ENCODE results near the gene GRM3. TPM values are rescaled to one million over a fixed set of nuclear protein-coding genes. Genes with fewer than 3 reads are reported as not detected.

The GRM3 gene
- total and polyA plus RNA-seq, 8 donors, result 0.18 to 0.27 (median 0.20) TPM; not detected in 2

GRCh38 chr7:86792260-86792659 lies 148.6 kb downstream of the GRM3 start:
- no peaks in the 10 kb centered on the region for H3K27me3 ChIP-seq
- no peaks in the 10 kb centered on the region for H3K9me3 ChIP-seq
- TF ChIP-seq, protein P1, sequence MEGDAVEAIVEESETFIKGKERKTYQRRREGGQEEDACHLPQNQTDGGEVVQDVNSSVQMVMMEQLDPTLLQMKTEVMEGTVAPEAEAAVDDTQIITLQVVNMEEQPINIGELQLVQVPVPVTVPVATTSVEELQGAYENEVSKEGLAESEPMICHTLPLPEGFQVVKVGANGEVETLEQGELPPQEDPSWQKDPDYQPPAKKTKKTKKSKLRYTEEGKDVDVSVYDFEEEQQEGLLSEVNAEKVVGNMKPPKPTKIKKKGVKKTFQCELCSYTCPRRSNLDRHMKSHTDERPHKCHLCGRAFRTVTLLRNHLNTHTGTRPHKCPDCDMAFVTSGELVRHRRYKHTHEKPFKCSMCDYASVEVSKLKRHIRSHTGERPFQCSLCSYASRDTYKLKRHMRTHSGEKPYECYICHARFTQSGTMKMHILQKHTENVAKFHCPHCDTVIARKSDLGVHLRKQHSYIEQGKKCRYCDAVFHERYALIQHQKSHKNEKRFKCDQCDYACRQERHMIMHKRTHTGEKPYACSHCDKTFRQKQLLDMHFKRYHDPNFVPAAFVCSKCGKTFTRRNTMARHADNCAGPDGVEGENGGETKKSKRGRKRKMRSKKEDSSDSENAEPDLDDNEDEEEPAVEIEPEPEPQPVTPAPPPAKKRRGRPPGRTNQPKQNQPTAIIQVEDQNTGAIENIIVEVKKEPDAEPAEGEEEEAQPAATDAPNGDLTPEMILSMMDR (IDR thresholded peaks at IDR 0.05), result no peak
- DNase-seq (no peak), ATAC-seq (no peak)
- H3K27ac ChIP-seq, result no peak overlapping the region
- no peaks in the 10 kb centered on the region for H3K4me1 ChIP-seq
- no peak overlapping the region for H3K4me3 ChIP-seq
- no peaks in the 10 kb centered on the region for H3K36me3 ChIP-seq
- intact Hi-C loops (cut with DNase I), result no loop called here

DNA sequence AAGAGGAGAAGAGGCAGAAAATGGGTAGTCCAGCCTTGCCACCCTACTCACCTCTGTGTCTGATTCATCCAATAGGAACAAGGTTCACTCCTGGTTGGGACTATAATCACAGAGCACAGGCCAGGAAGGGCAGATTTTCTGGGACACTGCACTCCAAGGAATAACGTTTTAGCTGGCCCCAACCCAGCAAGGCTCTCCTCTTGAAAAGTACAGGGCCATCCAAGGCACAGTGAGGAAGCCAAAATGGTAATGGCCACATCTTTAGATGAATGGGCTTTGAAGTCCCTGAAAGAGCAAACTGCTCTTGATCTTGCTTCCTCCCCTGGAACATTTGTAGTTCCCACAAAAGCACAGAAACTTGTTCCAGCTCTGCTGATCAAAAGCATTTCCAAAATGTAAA lies 149.4 kb downstream of the GRM3 start:
- H3K27me3 ChIP-seq, result no peaks in the 10 kb centered on the region
- TF ChIP-seq, protein P1 (IDR thresholded peaks at IDR 0.05), result no peak
- DNase-seq, result no peak
- no peaks in the 10 kb centered on the region for H3K36me3 ChIP-seq
- no peaks in the 10 kb centered on the region for H3K4me1 ChIP-seq
- peaks cover 0 to 3% of the 10 kb centered on the region in 2 donors for H3K9me3 ChIP-seq
- H3K4me3 ChIP-seq, result no peak overlapping the region
- ATAC-seq, result no peak
- intact Hi-C loops (cut with DNase I), result no loop called here
- H3K27ac ChIP-seq, result no peak overlapping the region

- TF ChIP-seq, protein P1 (IDR thresholded peaks at IDR 0.05), result no peak
- peak; percentile 43 for ATAC-seq
Observed at GRCh38 chr7:86814661-86815379, 171.1 kb downstream of the GRM3 start.

GRCh38 chr7:86815556-86815955 lies 171.8 kb downstream of the GRM3 start:
- H3K4me1 ChIP-seq, result no peaks in the 10 kb centered on the region
- H3K36me3 ChIP-seq, result no peaks in the 10 kb centered on the region
- intact Hi-C loops (cut with DNase I), result no loop called here
- DNase-seq (no peak), ATAC-seq (no peak)
- H3K27ac ChIP-seq, result no peak overlapping the region
- H3K9me3 ChIP-seq, result no peaks in the 10 kb centered on the region
- no peaks in the 10 kb centered on the region for H3K27me3 ChIP-seq
- H3K4me3 ChIP-seq, result no peak overlapping the region
- TF ChIP-seq, protein P1 (IDR thresholded peaks at IDR 0.05), result no peak

More at GRCh38 chr7:86814661-86815379, 171.1 kb downstream of the GRM3 start:
- Histone ChIP-seq H3K4me1 (no peaks in the 10 kb centered on the region), H3K9me3 (no peaks in the 10 kb centered on the region), H3K27ac (no peak overlapping the region), H3K4me3 (no peak overlapping the region), H3K36me3 (no peaks in the 10 kb centered on the region), H3K27me3 (no peaks in the 10 kb centered on the region)
- intact Hi-C loops (cut with DNase I), result no loop called here
- peak in 2 of 4 donors; percentile 1 to 18 for DNase-seq

DNA sequence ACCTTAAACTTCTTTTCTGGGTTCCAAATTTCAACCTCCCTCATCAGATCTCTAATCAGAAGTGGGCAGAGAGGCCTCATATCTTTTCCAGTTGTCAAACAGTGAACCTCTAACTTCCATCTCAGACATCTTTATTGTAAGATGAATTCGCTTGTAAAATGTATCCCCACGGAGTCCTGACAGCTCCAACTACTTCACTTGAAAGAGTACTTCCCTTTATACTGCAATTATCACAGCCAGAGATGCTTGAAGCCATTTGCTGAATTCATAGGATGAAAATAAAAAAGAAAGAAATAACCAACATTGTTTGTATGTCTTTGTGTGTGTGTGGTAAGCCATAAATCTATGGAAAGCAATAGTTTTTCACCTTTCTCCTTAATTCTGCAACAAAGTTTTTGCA lies 175.2 kb downstream of the GRM3 start:
- TF ChIP-seq, protein P1 (IDR thresholded peaks at IDR 0.05), result no peak
- no peaks in the 10 kb centered on the region for H3K4me1 ChIP-seq
- ATAC-seq, result no peak

More for the DNA sequence above, 175.2 kb downstream of the GRM3 start:
- Histone ChIP-seq H3K36me3 (no peaks in the 10 kb centered on the region), H3K27me3 (no peaks in the 10 kb centered on the region), H3K4me3 (no peak overlapping the region), H3K9me3 (no peaks in the 10 kb centered on the region), H3K27ac (no peak overlapping the region)
- no peak for DNase-seq
- intact Hi-C loops (cut with DNase I), result no loop called here

Data from left lung (tissue), 10 donors.